Gastrocnemius medialis (tissue), 4 donors: ENCODE measurements around the gene SSR1. TPM values are rescaled to one million over a fixed set of nuclear protein-coding genes. Genes with fewer than 3 reads are reported as not detected.
A peak's percentile ranks its signal among the peaks of the same experiment; 100 is the strongest.

Source experiments
- ATAC-seq, 2 donors: fragments of 150-250 bp; one replicate each; pipeline ENCODE4 v1.9.1; 2016
- DNase-seq, 2 donors: peaks; one replicate each; pipeline ENCODE4 v3.0.0-alpha.2; 2019
- H3K27ac ChIP-seq, 4 donors: fragments of 200-600 bp; sonication (generic); 1 replicate in 1 of 4; 2 replicates in 3 of 4; pipeline ENCODE4 v1.5.1; 2016 to 2018; ENCODE audit warnings: mild to moderate bottlenecking in 2 of 4, moderate library complexity in 1 of 4
- H3K27me3 ChIP-seq, 3 donors: fragments of 200-600 bp; sonication (generic) in 2 of 3; 1 replicate in 1 of 3; 2 replicates in 2 of 3; pipeline versions ENCODE4 v1.5.1 to v1.6.0; 2016 to 2019; ENCODE audit warnings: mild to moderate bottlenecking in 1 of 3, moderate library complexity in 1 of 3
- H3K36me3 ChIP-seq, 2 donors: fragments of 200-600 bp; sonication (generic) in 1 of 2; one replicate each; pipeline ENCODE4 v1.5.1; 2017 to 2018
- H3K4me1 ChIP-seq, 2 donors: fragments of 200-600 bp; sonication (generic) in 1 of 2; one replicate each; pipeline ENCODE4 v1.5.1; 2016 to 2017; ENCODE audit warnings: mild to moderate bottlenecking in 2 of 2
- H3K4me3 ChIP-seq, 4 donors: fragments of 200-600 bp; sonication (generic) in 3 of 4; 1 replicate in 1 of 4; 2 replicates in 3 of 4; pipeline ENCODE4 v1.5.1; 2016 to 2019; ENCODE audit warnings: mild to moderate bottlenecking in 2 of 4
- H3K9me3 ChIP-seq, 3 donors: fragments of 200-600 bp; sonication (generic) in 2 of 3; 1 replicate in 1 of 3; 2 replicates in 2 of 3; pipeline ENCODE4 v1.5.1; 2016 to 2019
- CTCF ChIP-seq, 5 experiments: fragments of 450-650 bp in 3 of 5; fragments of 200-600 bp in 2 of 5; sonication (generic) in 2 of 5; IDR thresholded peaks in 4 of 5; conservative IDR thresholded peaks in 1 of 5; 1 replicate in 4 of 5; 2 replicates in 1 of 5; pipeline ENCODE4 v1.5.1; 2016 to 2019; ENCODE audit warnings: antibody characterized with exemption in 5 of 5, mild to moderate bottlenecking in 3 of 5, moderate library complexity in 3 of 5
- POLR2A ChIP-seq, 2 donors: fragments of 450-650 bp; IDR thresholded peaks; one replicate each; pipeline ENCODE4 v1.6.1; 2017; ENCODE audit warnings: antibody characterized with exemption in 2 of 2, mild to moderate bottlenecking in 2 of 2, moderate library complexity in 2 of 2
- in situ Hi-C, 4 donors: fragments of 200-750 bp; cut with MboI; loops; one replicate each; pipeline versions ENCODE4 v1.15.0 to v1.8.0; 2017; ENCODE audit warnings: low sequenced_read_pairs in 4 of 4
- intact Hi-C: fragments of 100-400 bp; cut with DNase I; formaldehyde crosslinking; loops from one replicate; pipeline ENCODE4 v1.15.1; 2023; ENCODE audit warnings: low total_unique reads
- total RNA-seq, 4 donors: library from RNA; depleted of rRNA; stranded (reverse); fragments of >200 nt; gene quantifications; one replicate each; pipeline versions ENCODE4 v1.1.0 to v1.2.3, GENCODE V29; 2016

Gene SSR1
- total RNA-seq, 4 donors from 2014 or later, result 11.8 to 36.8 (median 18.6) TPM

GRCh38 chr6:7271205-7271534, 41.8 kb downstream of the SSR1 start:
- in situ Hi-C loops (no loop called here), intact Hi-C loops (no loop called here)
- Histone ChIP-seq H3K4me1 (no peaks in the 10 kb centered on the region), H3K36me3 (no peaks in the 10 kb centered on the region), H3K4me3 (no peak overlapping the region), H3K9me3 (no peaks in the 10 kb centered on the region), H3K27ac (no peak overlapping the region), H3K27me3 (no peaks in the 10 kb centered on the region)
- DNase-seq, result no peak
- ATAC-seq, result no peak
- TF ChIP-seq CTCF (IDR thresholded peaks at IDR 0.05 in 4 of 5, conservative IDR thresholded peaks at IDR 0.05 in 1 of 5) (no peak), POLR2A (IDR thresholded peaks at IDR 0.05) (no peak)

- in situ Hi-C loops, result no loop called here
Measured at GRCh38 chr6:7270320-7271204, 42.4 kb downstream of the SSR1 start.

GRCh38 chr6:7269816-7270215, 43.2 kb downstream of the SSR1 start:
- intact Hi-C loops (no loop called here), in situ Hi-C loops (no loop called here)
- DNase-seq (no peak), ATAC-seq (peak; percentile 30 to 35)
- Histone ChIP-seq H3K27me3 (no peaks in the 10 kb centered on the region), H3K36me3 (no peaks in the 10 kb centered on the region), H3K27ac (no peak overlapping the region), H3K4me3 (no peak overlapping the region), H3K9me3 (no peaks in the 10 kb centered on the region), H3K4me1 (no peaks in the 10 kb centered on the region)
- TF ChIP-seq CTCF (IDR thresholded peaks at IDR 0.05 in 4 of 5, conservative IDR thresholded peaks at IDR 0.05 in 1 of 5) (no peak), POLR2A (IDR thresholded peaks at IDR 0.05) (no peak)

More at GRCh38 chr6:7270320-7271204, 42.4 kb downstream of the SSR1 start:
- ATAC-seq, result peak in 1 of 2 donors; percentile 34
- no peaks in the 10 kb centered on the region for H3K4me1 ChIP-seq
- H3K36me3 ChIP-seq, result no peaks in the 10 kb centered on the region
- no peak overlapping the region for H3K4me3 ChIP-seq
- H3K27ac ChIP-seq, result no peak overlapping the region
- H3K9me3 ChIP-seq, result no peaks in the 10 kb centered on the region
- intact Hi-C loops, result no loop called here
- H3K27me3 ChIP-seq, result no peaks in the 10 kb centered on the region
- no peak for TF ChIP-seq POLR2A (IDR thresholded peaks at IDR 0.05)
- no peak for TF ChIP-seq CTCF (IDR thresholded peaks at IDR 0.05 in 4 of 5, conservative IDR thresholded peaks at IDR 0.05 in 1 of 5)
- no peak for DNase-seq

GRCh38 chr6:7268816-7269555, 44.0 kb downstream of the SSR1 start:
- ATAC-seq (no peak), DNase-seq (no peak)
- Histone ChIP-seq H3K36me3 (no peaks in the 10 kb centered on the region), H3K9me3 (no peaks in the 10 kb centered on the region), H3K27me3 (no peaks in the 10 kb centered on the region), H3K4me1 (no peaks in the 10 kb centered on the region), H3K4me3 (no peak overlapping the region), H3K27ac (no peak overlapping the region)
- intact Hi-C loops (no loop called here), in situ Hi-C loops (no loop called here)
- no peak for TF ChIP-seq POLR2A (IDR thresholded peaks at IDR 0.05)
- TF ChIP-seq CTCF (IDR thresholded peaks at IDR 0.05 in 4 of 5, conservative IDR thresholded peaks at IDR 0.05 in 1 of 5), result no peak
